HG03095 (cell line): Measurements from ENCODE around the gene COL19A1.
"Not testable (repeated sequence)": the region's sequence is repeated elsewhere in the genome, so short reads cannot be mapped to it uniquely, and the experiment has no call there.

ENCODE experiments used
- ATAC-seq: cut with Tn5 transposase; IDR thresholded peaks from one replicate; pipeline ENCODE4 v1.9.1; 2021; ENCODE audit warnings: moderate library complexity; ENCODE audit not compliant: unreplicated experiment

Gene COL19A1

GRCh38 chr6:69895396-69895795 lies 29.0 kb downstream of the COL19A1 start:
- no peak for ATAC-seq

GRCh38 chr6:69900869-69901268 lies 34.5 kb downstream of the COL19A1 start:
- no peak for ATAC-seq

GRCh38 chr6:69901361-69901760 lies 35.0 kb downstream of the COL19A1 start:
- ATAC-seq: no peak

- ATAC-seq: no peak
Observed at GRCh38 chr6:69907981-69908498, 41.7 kb downstream of the COL19A1 start.

- ATAC-seq: no peak
Observed at GRCh38 chr6:69913361-69913760, 47.0 kb downstream of the COL19A1 start.

- ATAC-seq: no peak
Observed at GRCh38 chr6:69914015-69914485, 47.7 kb downstream of the COL19A1 start.

- ATAC-seq: no peak
Observed at GRCh38 chr6:69915346-69915745, 49.0 kb downstream of the COL19A1 start.

GRCh38 chr6:69917834-69918233 lies 51.5 kb downstream of the COL19A1 start:
- ATAC-seq: no peak

GRCh38 chr6:69918813-69919475 lies 52.6 kb downstream of the COL19A1 start:
- no peak for ATAC-seq

GRCh38 chr6:69921066-69921465 lies 54.7 kb downstream of the COL19A1 start:
- not testable (repeated sequence) for ATAC-seq

- ATAC-seq: not testable (repeated sequence)
Observed at GRCh38 chr6:69921611-69922010, 55.3 kb downstream of the COL19A1 start.

- no peak for ATAC-seq
Observed at GRCh38 chr6:69926745-69927144, 60.4 kb downstream of the COL19A1 start.

GRCh38 chr6:69933239-69933638 lies 66.9 kb downstream of the COL19A1 start:
- no peak for ATAC-seq

- no peak for ATAC-seq
Observed at GRCh38 chr6:69935079-69935478, 68.7 kb downstream of the COL19A1 start.

GRCh38 chr6:69936674-69937363 lies 70.5 kb downstream of the COL19A1 start:
- ATAC-seq: no peak

- ATAC-seq: no peak
Observed at GRCh38 chr6:69937402-69938136, 71.2 kb downstream of the COL19A1 start.

GRCh38 chr6:69942485-69942884 lies 76.1 kb downstream of the COL19A1 start:
- no peak for ATAC-seq

GRCh38 chr6:69945192-69945591 lies 78.8 kb downstream of the COL19A1 start:
- ATAC-seq: no peak

GRCh38 chr6:69948479-69949114 lies 82.2 kb downstream of the COL19A1 start:
- no peak for ATAC-seq

GRCh38 chr6:69953491-69953890 lies 87.1 kb downstream of the COL19A1 start:
- ATAC-seq: no peak

- no peak for ATAC-seq
Observed at GRCh38 chr6:69954733-69955132, 88.4 kb downstream of the COL19A1 start.
